ENCODE results near the gene FAF2.

DNA sequence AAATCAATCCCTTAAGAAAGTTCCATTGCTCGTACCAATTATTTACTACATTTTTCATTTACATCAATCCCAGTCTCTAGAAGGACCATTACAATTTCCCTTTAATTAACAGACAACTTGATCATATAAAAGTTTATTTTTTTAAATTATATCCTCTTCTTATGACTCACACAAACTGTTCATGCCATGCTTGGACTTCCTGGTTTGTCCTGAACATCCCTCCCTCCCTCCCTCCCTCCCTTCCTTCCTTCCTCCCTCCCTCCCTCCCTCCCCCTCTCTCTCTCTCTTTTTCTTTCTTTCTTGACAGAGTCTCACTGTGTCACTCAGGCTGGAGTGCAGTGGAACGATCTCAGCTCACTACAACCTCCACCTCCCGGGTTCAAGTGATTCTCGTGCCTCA lies 20.2 kb upstream of the FAF2 start:
- TF ChIP-seq POLR2A (IDR thresholded peaks at IDR 0.05; ENCODE audit: low read depth, low read length): no peak
- no peak for TF ChIP-seq POLR2AphosphoS5 (IDR thresholded peaks at IDR 0.05; ENCODE audit: low read depth, low read length)
- TF ChIP-seq TAF1 (IDR thresholded peaks at IDR 0.05; ENCODE audit: borderline replicate concordance, low read depth, low read length): no peak
